Thyroid gland (tissue), 4 donors: ENCODE results near the gene ZNF268.

Source experiments
- CTCF ChIP-seq, 6 experiments: fragments of 200-600 bp in 3 of 6; fragments of 450-650 bp in 3 of 6; sonication (generic) in 3 of 6; IDR thresholded peaks; one replicate each; pipeline ENCODE4 v1.5.1; 2016 to 2019; ENCODE audit warnings: antibody characterized with exemption in 6 of 6, mild to moderate bottlenecking in 2 of 6, inconsistent platforms in 1 of 6, moderate library complexity in 1 of 6
- POLR2A ChIP-seq, 2 donors: fragments of 450-650 bp; IDR thresholded peaks; one replicate each; pipeline ENCODE4 v1.6.1; 2017; ENCODE audit warnings: antibody characterized with exemption in 2 of 2, mild to moderate bottlenecking in 2 of 2, moderate library complexity in 1 of 2

GRCh38 chr12:133145981-133146380, 35.3 kb upstream of the ZNF268 start:
- TF ChIP-seq CTCF (IDR thresholded peaks at IDR 0.05) (no peak), POLR2A (IDR thresholded peaks at IDR 0.05) (no peak)
